Mammary epithelial cell (primary cell): Measurements from ENCODE around the gene SYTL3.

Experiments used
- CTCF ChIP-seq, 2 donors: IDR thresholded peaks in 1 of 2; conservative IDR thresholded peaks in 1 of 2; 2 replicates each; pipeline ENCODE4 v1.5.1; 2011 to 2012; ENCODE audit warnings: inconsistent platforms in 2 of 2, low read length in 2 of 2, mild to moderate bottlenecking in 2 of 2, control low read depth in 1 of 2, low read depth in 1 of 2; ENCODE audit not compliant: insufficient read depth in 1 of 2; ENCODE audit errors: extremely low read depth in 1 of 2
- EZH2 ChIP-seq: IDR thresholded peaks from 2 replicates; pipeline ENCODE4 v1.6.1; 2012; ENCODE audit warnings: low read length, inconsistent platforms, borderline replicate concordance

GRCh38 chr6:158635427-158636073 lies 14.3 kb upstream of the SYTL3 start:
- TF ChIP-seq CTCF (conservative IDR thresholded peaks at IDR 0.05 in 1 of 2, IDR thresholded peaks at IDR 0.05 in 1 of 2; ENCODE audit: extremely low read depth in 1 of 2, insufficient read depth in 1 of 2, low read depth in 1 of 2, low read length in 2 of 2) (no peak), EZH2 (no peak)
